PFSK-1 (cell line): Measurements from ENCODE around the gene HGS.

Experiments
- POLR2AphosphoS5 ChIP-seq: IDR thresholded peaks from 2 replicates; pipeline ENCODE4 v1.6.1; 2012; ENCODE audit warnings: low read depth, mild to moderate bottlenecking, control low read depth, low read length, moderate library complexity
- TAF1 ChIP-seq: IDR thresholded peaks from 2 replicates; pipeline ENCODE4 v1.6.1; 2012; ENCODE audit warnings: low read length, control low read depth, borderline replicate concordance; ENCODE audit not compliant: insufficient read depth
- TF ChIP-seq, protein P1 (sequence below), 2 experiments: IDR thresholded peaks; 2 replicates each; pipeline versions ENCODE4 v1.6.1 to v1.8.0; 2011 to 2012; ENCODE audit warnings: low read depth in 2 of 2, low read length in 2 of 2, control low read depth in 1 of 2, inconsistent platforms in 1 of 2, mild to moderate bottlenecking in 1 of 2, moderate library complexity in 1 of 2; ENCODE audit not compliant: insufficient read depth in 1 of 2

- TF ChIP-seq TAF1, result no peak
- TF ChIP-seq POLR2AphosphoS5, result no peak
- TF ChIP-seq, protein P1, sequence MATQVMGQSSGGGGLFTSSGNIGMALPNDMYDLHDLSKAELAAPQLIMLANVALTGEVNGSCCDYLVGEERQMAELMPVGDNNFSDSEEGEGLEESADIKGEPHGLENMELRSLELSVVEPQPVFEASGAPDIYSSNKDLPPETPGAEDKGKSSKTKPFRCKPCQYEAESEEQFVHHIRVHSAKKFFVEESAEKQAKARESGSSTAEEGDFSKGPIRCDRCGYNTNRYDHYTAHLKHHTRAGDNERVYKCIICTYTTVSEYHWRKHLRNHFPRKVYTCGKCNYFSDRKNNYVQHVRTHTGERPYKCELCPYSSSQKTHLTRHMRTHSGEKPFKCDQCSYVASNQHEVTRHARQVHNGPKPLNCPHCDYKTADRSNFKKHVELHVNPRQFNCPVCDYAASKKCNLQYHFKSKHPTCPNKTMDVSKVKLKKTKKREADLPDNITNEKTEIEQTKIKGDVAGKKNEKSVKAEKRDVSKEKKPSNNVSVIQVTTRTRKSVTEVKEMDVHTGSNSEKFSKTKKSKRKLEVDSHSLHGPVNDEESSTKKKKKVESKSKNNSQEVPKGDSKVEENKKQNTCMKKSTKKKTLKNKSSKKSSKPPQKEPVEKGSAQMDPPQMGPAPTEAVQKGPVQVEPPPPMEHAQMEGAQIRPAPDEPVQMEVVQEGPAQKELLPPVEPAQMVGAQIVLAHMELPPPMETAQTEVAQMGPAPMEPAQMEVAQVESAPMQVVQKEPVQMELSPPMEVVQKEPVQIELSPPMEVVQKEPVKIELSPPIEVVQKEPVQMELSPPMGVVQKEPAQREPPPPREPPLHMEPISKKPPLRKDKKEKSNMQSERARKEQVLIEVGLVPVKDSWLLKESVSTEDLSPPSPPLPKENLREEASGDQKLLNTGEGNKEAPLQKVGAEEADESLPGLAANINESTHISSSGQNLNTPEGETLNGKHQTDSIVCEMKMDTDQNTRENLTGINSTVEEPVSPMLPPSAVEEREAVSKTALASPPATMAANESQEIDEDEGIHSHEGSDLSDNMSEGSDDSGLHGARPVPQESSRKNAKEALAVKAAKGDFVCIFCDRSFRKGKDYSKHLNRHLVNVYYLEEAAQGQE (IDR thresholded peaks at IDR 0.05; ENCODE audit: insufficient read depth in 1 of 2, low read depth in 2 of 2, low read length in 2 of 2), result no peak
Measured at GRCh38 chr17:81717049-81717765, 33.4 kb downstream of the HGS start.
